ENCODE data around the gene WDR64. TPM values are rescaled to one million over a fixed set of nuclear protein-coding genes. Genes with fewer than 3 reads are reported as not detected.

WDR64 gene
- total RNA-seq, 3 donors from 2014 or later: not detected

DNA sequence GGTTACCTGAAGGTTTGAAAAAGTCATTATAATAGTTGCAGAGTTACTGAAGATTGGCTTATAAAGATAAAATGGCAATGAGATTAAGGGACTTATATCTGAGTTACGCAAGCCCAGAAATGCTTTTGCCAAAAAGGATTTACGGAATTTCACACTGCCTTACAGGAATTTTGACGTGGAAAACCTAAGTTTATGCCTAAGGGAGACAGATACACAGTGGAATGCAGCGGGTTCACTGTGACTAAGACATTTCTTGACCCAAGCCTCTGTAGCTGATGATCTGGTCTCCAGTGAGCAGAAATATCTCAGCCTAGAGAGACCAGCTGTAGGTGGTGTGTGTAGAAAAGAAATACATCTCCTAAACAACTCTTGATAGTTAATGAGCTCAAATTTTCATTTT lies 185.8 kb downstream of the WDR64 start:
- no peak overlapping the region for H3K4me3 ChIP-seq
- no peak overlapping the region for H3K27ac ChIP-seq
- intact Hi-C loops (cut with DNase I; ENCODE audit: low total_unique reads): no loop called here
- no peak for DNase-seq (ENCODE audit: low spot score in 2 of 2)
- H3K9me3 ChIP-seq: no peaks in the 10 kb centered on the region
- no peaks in the 10 kb centered on the region for H3K4me1 ChIP-seq
- no peak for TF ChIP-seq POLR2A (IDR thresholded peaks at IDR 0.05)
- no peak for TF ChIP-seq CTCF (IDR thresholded peaks at IDR 0.05)
- no peak for TF ChIP-seq POLR2AphosphoS5 (IDR thresholded peaks at IDR 0.05)
- H3K36me3 ChIP-seq: no peaks in the 10 kb centered on the region
- H3K27me3 ChIP-seq: no peaks in the 10 kb centered on the region

DNA sequence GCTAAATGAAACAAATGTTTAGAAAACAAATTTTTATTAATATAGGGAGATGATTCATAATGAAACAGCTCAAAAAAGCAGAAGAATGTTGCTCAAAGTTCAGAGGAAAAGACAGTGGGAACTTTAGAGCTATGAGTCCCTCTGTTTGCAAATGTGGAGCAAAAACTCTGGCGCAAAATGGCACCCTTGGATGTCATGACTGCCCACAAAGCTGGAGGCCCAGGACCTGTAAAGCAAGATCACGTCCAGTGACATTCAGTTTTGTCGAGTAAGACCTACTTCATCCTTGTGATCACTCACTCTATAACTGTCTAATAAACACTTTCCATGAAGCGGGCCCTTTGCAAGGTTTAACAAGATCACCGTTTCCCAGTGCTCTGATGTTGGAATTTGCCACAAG lies 186.8 kb downstream of the WDR64 start:
- Histone ChIP-seq H3K36me3 (no peaks in the 10 kb centered on the region), H3K9me3 (no peaks in the 10 kb centered on the region), H3K27ac (no peak overlapping the region), H3K27me3 (no peaks in the 10 kb centered on the region), H3K4me1 (no peaks in the 10 kb centered on the region), H3K4me3 (no peak overlapping the region)
- TF ChIP-seq CTCF (IDR thresholded peaks at IDR 0.05) (no peak), POLR2A (IDR thresholded peaks at IDR 0.05) (no peak), POLR2AphosphoS5 (IDR thresholded peaks at IDR 0.05) (no peak)
- DNase-seq (ENCODE audit: low spot score in 2 of 2): no peak
- intact Hi-C loops (cut with DNase I; ENCODE audit: low total_unique reads): no loop called here

DNA sequence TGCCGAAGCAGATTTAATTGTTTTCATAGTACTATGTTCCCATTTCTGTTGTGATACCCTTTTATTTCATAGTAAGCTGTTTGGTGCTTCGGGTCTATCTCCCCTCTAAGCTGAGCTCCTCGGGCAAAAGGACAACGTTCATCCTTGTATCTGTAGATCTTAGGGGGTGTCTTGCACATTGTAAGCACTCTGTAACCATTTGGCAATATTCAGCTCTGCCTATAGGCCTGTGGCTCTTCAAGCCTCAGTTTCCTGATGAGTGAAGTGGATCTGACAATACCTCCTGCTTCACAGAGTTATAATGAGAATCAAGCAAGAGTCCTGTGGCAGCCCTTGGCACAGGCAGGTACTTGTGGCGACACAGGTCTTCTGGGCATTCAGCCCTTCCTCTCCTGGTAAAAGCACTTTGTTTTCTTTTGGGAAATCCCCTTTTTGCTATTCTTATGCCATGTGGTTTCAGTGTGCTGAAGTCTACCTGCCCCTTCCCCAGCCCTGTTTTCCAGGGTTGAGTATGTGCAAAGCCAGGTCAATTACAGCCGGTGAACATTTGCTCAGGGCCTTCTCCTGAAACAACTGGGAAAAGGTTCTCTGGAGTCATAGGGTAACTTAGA lies 187.4 kb downstream of the WDR64 start:
- Histone ChIP-seq H3K4me3 (no peak overlapping the region), H3K27ac (no peak overlapping the region), H3K27me3 (no peaks in the 10 kb centered on the region), H3K36me3 (no peaks in the 10 kb centered on the region), H3K9me3 (no peaks in the 10 kb centered on the region), H3K4me1 (no peaks in the 10 kb centered on the region)
- DNase-seq (ENCODE audit: low spot score in 2 of 2): no peak
- no peak for TF ChIP-seq CTCF (IDR thresholded peaks at IDR 0.05)
- TF ChIP-seq POLR2AphosphoS5 (IDR thresholded peaks at IDR 0.05): no peak
- TF ChIP-seq POLR2A (IDR thresholded peaks at IDR 0.05): no peak
- intact Hi-C loops (cut with DNase I; ENCODE audit: low total_unique reads): no loop called here

GRCh38 chr1:241840164-241840563 lies 188.1 kb downstream of the WDR64 start:
- no peaks in the 10 kb centered on the region for H3K9me3 ChIP-seq
- TF ChIP-seq CTCF (IDR thresholded peaks at IDR 0.05) (no peak), POLR2AphosphoS5 (IDR thresholded peaks at IDR 0.05) (no peak), POLR2A (IDR thresholded peaks at IDR 0.05) (no peak)
- H3K27me3 ChIP-seq: no peaks in the 10 kb centered on the region
- intact Hi-C loops (cut with DNase I; ENCODE audit: low total_unique reads): no loop called here
- no peak overlapping the region for H3K4me3 ChIP-seq
- H3K27ac ChIP-seq: no peak overlapping the region
- no peak for DNase-seq (ENCODE audit: low spot score in 2 of 2)
- H3K4me1 ChIP-seq: no peaks in the 10 kb centered on the region
- H3K36me3 ChIP-seq: no peaks in the 10 kb centered on the region

DNA sequence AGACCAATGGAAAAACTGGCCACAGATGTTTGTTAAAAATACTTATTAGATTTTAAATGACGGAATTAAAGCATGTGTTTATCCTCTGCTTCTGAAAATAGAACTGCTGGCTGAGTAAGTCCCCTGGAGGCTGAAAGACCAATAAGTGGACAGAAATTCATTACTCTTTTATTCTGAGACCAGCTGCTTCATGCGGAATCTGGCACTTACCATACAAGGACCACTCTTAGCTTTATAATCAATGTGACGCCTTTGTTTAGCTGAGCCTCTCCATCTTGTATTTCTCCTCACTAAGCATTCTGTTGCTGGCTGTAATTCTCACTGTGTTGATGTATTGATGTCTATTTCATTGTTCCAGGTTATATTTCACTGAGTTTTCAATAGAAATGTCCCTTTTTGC lies 189.6 kb downstream of the WDR64 start:
- DNase-seq (ENCODE audit: low spot score in 2 of 2): no peak
- H3K27me3 ChIP-seq: no peaks in the 10 kb centered on the region
- intact Hi-C loops (cut with DNase I; ENCODE audit: low total_unique reads): no loop called here
- no peaks in the 10 kb centered on the region for H3K9me3 ChIP-seq
- H3K27ac ChIP-seq: no peak overlapping the region
- no peaks in the 10 kb centered on the region for H3K36me3 ChIP-seq
- no peak overlapping the region for H3K4me3 ChIP-seq
- no peak for TF ChIP-seq POLR2A (IDR thresholded peaks at IDR 0.05)
- no peak for TF ChIP-seq CTCF (IDR thresholded peaks at IDR 0.05)
- no peak for TF ChIP-seq POLR2AphosphoS5 (IDR thresholded peaks at IDR 0.05)
- no peaks in the 10 kb centered on the region for H3K4me1 ChIP-seq
